HG02759 (cell line): ENCODE results near the gene C1QTNF1.
"Not testable (repeated sequence)": the region's sequence is repeated elsewhere in the genome, so short reads cannot be mapped to it uniquely, and the experiment has no call there.

Experiments used
- ATAC-seq: cut with Tn5 transposase; IDR thresholded peaks from one replicate; pipeline ENCODE4 v1.9.1; 2021; ENCODE audit warnings: mild to moderate bottlenecking, moderate library complexity; ENCODE audit not compliant: unreplicated experiment

C1QTNF1 gene

GRCh38 chr17:79022507-79022991 lies 1.4 kb upstream of the C1QTNF1 start:
- ATAC-seq = no peak

- no peak for ATAC-seq
Measured at GRCh38 chr17:79023180-79023705, 726 bp upstream of the C1QTNF1 start.

- no peak for ATAC-seq
Measured at GRCh38 chr17:79024901-79025737, 1.1 kb downstream of the C1QTNF1 start.

GRCh38 chr17:79026376-79027273 lies 2.7 kb downstream of the C1QTNF1 start:
- no peak for ATAC-seq

- no peak for ATAC-seq
Measured at GRCh38 chr17:79027274-79027924, 3.4 kb downstream of the C1QTNF1 start.

- ATAC-seq = no peak
Measured at GRCh38 chr17:79027925-79028491, 4.0 kb downstream of the C1QTNF1 start.

- no peak for ATAC-seq
Measured at GRCh38 chr17:79028496-79029326, 4.7 kb downstream of the C1QTNF1 start.

- no peak for ATAC-seq
Measured at GRCh38 chr17:79029327-79030009, 5.5 kb downstream of the C1QTNF1 start.

- not testable (repeated sequence) for ATAC-seq
Measured at GRCh38 chr17:79030636-79031035, 6.7 kb downstream of the C1QTNF1 start.

- ATAC-seq = no peak
Measured at GRCh38 chr17:79031996-79032875, 8.3 kb downstream of the C1QTNF1 start.

GRCh38 chr17:79033046-79033616 lies 9.2 kb downstream of the C1QTNF1 start:
- no peak for ATAC-seq

GRCh38 chr17:79033741-79034501 lies 10.0 kb downstream of the C1QTNF1 start:
- ATAC-seq = no peak

GRCh38 chr17:79034931-79035485 lies 11.0 kb downstream of the C1QTNF1 start:
- ATAC-seq = no peak

GRCh38 chr17:79035686-79036085 lies 11.7 kb downstream of the C1QTNF1 start:
- ATAC-seq = no peak

GRCh38 chr17:79036181-79036580 lies 12.2 kb downstream of the C1QTNF1 start:
- no peak for ATAC-seq

GRCh38 chr17:79036596-79036995 lies 12.6 kb downstream of the C1QTNF1 start:
- ATAC-seq = no peak
